ENCODE data around the gene TENT4A. TPM values are rescaled to one million over a fixed set of nuclear protein-coding genes. Genes with fewer than 3 reads are reported as not detected.

TENT4A gene
- total RNA-seq, 4 donors from 2014 or later: 11.9 to 15.2 (median 12.7) TPM

GRCh38 chr5:6790346-6790865, 77.2 kb downstream of the TENT4A start:
- Histone ChIP-seq H3K9me3 (no peaks in the 10 kb centered on the region), H3K4me3 (no peak overlapping the region), H3K27me3 (no peaks in the 10 kb centered on the region), H3K4me1 (no peaks in the 10 kb centered on the region), H3K27ac (no peak overlapping the region), H3K36me3 (no peaks in the 10 kb centered on the region)
- in situ Hi-C loops (cut with MboI; ENCODE audit: low sequenced_read_pairs in 4 of 4) (no loop called here), intact Hi-C loops (cut with DNase I; ENCODE audit: low total_unique reads) (no loop called here)
- ATAC-seq: no peak
- DNase-seq: no peak
- no peak for TF ChIP-seq CTCF (IDR thresholded peaks at IDR 0.05 in 4 of 5, conservative IDR thresholded peaks at IDR 0.05 in 1 of 5)
- no peak for TF ChIP-seq POLR2A (IDR thresholded peaks at IDR 0.05)

- in situ Hi-C loops (cut with MboI; ENCODE audit: low sequenced_read_pairs in 4 of 4) (no loop called here), intact Hi-C loops (cut with DNase I; ENCODE audit: low total_unique reads) (no loop called here)
- TF ChIP-seq POLR2A (IDR thresholded peaks at IDR 0.05): no peak
- no peak for TF ChIP-seq CTCF (IDR thresholded peaks at IDR 0.05 in 4 of 5, conservative IDR thresholded peaks at IDR 0.05 in 1 of 5)
- Histone ChIP-seq H3K27ac (no peak overlapping the region), H3K4me3 (no peak overlapping the region), H3K4me1 (no peaks in the 10 kb centered on the region), H3K36me3 (no peaks in the 10 kb centered on the region), H3K27me3 (no peaks in the 10 kb centered on the region), H3K9me3 (no peaks in the 10 kb centered on the region)
- DNase-seq (no peak), ATAC-seq (no peak)
These were observed 77.8 kb downstream of the TENT4A start for GRCh38 chr5:6791031-6791430.

GRCh38 chr5:6792376-6792775, 79.1 kb downstream of the TENT4A start:
- Histone ChIP-seq H3K27me3 (no peaks in the 10 kb centered on the region), H3K4me1 (no peaks in the 10 kb centered on the region), H3K9me3 (no peaks in the 10 kb centered on the region), H3K27ac (no peak overlapping the region), H3K36me3 (no peaks in the 10 kb centered on the region), H3K4me3 (no peak overlapping the region)
- ATAC-seq (no peak), DNase-seq (no peak)
- TF ChIP-seq CTCF (IDR thresholded peaks at IDR 0.05 in 4 of 5, conservative IDR thresholded peaks at IDR 0.05 in 1 of 5): no peak
- no peak for TF ChIP-seq POLR2A (IDR thresholded peaks at IDR 0.05)
- intact Hi-C loops (cut with DNase I; ENCODE audit: low total_unique reads): no loop called here
- in situ Hi-C loops (cut with MboI; ENCODE audit: low sequenced_read_pairs in 4 of 4): no loop called here

- TF ChIP-seq POLR2A (IDR thresholded peaks at IDR 0.05) (no peak), CTCF (IDR thresholded peaks at IDR 0.05 in 4 of 5, conservative IDR thresholded peaks at IDR 0.05 in 1 of 5) (no peak)
- Histone ChIP-seq H3K9me3 (no peaks in the 10 kb centered on the region), H3K36me3 (no peaks in the 10 kb centered on the region), H3K4me3 (no peak overlapping the region), H3K27ac (no peak overlapping the region), H3K4me1 (no peaks in the 10 kb centered on the region), H3K27me3 (no peaks in the 10 kb centered on the region)
- DNase-seq: no peak
- ATAC-seq: no peak
- in situ Hi-C loops (cut with MboI; ENCODE audit: low sequenced_read_pairs in 4 of 4): no loop called here
- intact Hi-C loops (cut with DNase I; ENCODE audit: low total_unique reads): no loop called here
These were observed 79.8 kb downstream of the TENT4A start for GRCh38 chr5:6792911-6793471.

- Histone ChIP-seq H3K36me3 (no peaks in the 10 kb centered on the region), H3K27ac (no peak overlapping the region), H3K9me3 (no peaks in the 10 kb centered on the region), H3K4me3 (no peak overlapping the region), H3K27me3 (no peaks in the 10 kb centered on the region), H3K4me1 (no peaks in the 10 kb centered on the region)
- DNase-seq (no peak), ATAC-seq (no peak)
- in situ Hi-C loops (cut with MboI; ENCODE audit: low sequenced_read_pairs in 4 of 4): no loop called here
- TF ChIP-seq POLR2A (IDR thresholded peaks at IDR 0.05): no peak
- TF ChIP-seq CTCF (IDR thresholded peaks at IDR 0.05 in 4 of 5, conservative IDR thresholded peaks at IDR 0.05 in 1 of 5): no peak
- intact Hi-C loops (cut with DNase I; ENCODE audit: low total_unique reads): no loop called here
These were observed 88.0 kb downstream of the TENT4A start for GRCh38 chr5:6801236-6801635.
